Measurements from ENCODE around the gene ARID1B. TPM values are rescaled to one million over a fixed set of nuclear protein-coding genes. Genes with fewer than 3 reads are reported as not detected.
"Not testable (repeated sequence)": the region's sequence is repeated elsewhere in the genome, so short reads cannot be mapped to it uniquely, and the experiment has no call there.

The ARID1B gene
- total RNA-seq, 4 donors from 2014 or later: 157 to 315 (median 206) TPM

DNA sequence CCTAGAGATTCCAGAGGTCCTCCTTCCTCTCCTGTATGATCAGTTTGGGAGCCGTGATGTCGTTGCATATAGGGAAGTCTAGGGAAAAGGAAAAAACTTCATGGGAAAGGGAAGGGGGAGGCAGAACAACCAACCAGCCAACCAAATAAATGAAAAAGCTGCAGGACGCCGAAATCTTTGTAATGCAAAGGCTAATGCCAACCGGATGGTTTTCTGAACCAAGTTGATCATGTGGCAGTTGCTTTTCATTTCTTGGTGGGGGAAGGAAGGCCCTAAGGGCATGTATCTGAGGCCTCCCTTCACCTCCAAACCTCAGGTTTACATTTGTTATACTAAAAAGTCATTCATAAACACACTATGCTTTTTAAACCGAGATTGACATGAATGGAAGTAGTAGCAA lies 167.2 kb downstream of the ARID1B start:
- Histone ChIP-seq H3K27me3 (no peaks in the 10 kb centered on the region), H3K27ac (no peak overlapping the region), H3K36me3 (no peaks in the 10 kb centered on the region), H3K4me3 (replicated peaks in 1 of 3) (no peak overlapping the region), H3K9me3 (no peaks in the 10 kb centered on the region), H3K4me1 (peaks cover 21 to 39% of the 10 kb centered on the region in 2 donors)
- TF ChIP-seq POLR2A (IDR thresholded peaks at IDR 0.05): no peak
- TF ChIP-seq, protein P1, sequence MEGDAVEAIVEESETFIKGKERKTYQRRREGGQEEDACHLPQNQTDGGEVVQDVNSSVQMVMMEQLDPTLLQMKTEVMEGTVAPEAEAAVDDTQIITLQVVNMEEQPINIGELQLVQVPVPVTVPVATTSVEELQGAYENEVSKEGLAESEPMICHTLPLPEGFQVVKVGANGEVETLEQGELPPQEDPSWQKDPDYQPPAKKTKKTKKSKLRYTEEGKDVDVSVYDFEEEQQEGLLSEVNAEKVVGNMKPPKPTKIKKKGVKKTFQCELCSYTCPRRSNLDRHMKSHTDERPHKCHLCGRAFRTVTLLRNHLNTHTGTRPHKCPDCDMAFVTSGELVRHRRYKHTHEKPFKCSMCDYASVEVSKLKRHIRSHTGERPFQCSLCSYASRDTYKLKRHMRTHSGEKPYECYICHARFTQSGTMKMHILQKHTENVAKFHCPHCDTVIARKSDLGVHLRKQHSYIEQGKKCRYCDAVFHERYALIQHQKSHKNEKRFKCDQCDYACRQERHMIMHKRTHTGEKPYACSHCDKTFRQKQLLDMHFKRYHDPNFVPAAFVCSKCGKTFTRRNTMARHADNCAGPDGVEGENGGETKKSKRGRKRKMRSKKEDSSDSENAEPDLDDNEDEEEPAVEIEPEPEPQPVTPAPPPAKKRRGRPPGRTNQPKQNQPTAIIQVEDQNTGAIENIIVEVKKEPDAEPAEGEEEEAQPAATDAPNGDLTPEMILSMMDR (IDR thresholded peaks at IDR 0.05): no peak
- WGBS, 2 donors: 90 to 92% methylated on average over 6 of the region's 6 CpGs
- intact Hi-C loops (cut with DNase I): no loop called here
- no peak for DNase-seq

DNA sequence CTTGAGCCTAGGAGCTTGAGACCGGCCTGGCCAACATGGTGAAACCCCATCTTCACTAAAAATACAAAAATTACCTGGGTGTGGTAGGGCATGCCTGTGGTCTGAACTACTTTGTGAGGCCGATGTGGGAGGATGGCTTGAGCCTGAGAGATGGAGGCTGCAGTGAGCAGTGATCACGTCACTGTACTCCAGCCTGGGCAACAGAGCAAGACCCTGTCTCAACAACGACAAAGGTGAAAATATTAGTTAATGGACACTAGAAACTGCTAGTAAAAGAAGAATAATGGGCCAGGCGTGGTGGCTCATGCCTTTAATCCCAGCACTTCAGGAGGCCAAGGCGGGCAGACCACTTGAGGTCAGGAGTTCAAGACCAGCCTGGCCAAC lies 168.6 kb downstream of the ARID1B start:
- intact Hi-C loops (cut with DNase I); H3K9me3 ChIP-seq; H3K4me3 ChIP-seq (replicated peaks in 1 of 3); H3K27me3 ChIP-seq; DNase-seq; H3K36me3 ChIP-seq; H3K27ac ChIP-seq: not testable (repeated sequence)
- WGBS, 2 donors: 95 to 99% methylated on average over 6 of the region's 6 CpGs
- peaks cover 9 to 34% of the 10 kb centered on the region in 2 donors for H3K4me1 ChIP-seq

DNA sequence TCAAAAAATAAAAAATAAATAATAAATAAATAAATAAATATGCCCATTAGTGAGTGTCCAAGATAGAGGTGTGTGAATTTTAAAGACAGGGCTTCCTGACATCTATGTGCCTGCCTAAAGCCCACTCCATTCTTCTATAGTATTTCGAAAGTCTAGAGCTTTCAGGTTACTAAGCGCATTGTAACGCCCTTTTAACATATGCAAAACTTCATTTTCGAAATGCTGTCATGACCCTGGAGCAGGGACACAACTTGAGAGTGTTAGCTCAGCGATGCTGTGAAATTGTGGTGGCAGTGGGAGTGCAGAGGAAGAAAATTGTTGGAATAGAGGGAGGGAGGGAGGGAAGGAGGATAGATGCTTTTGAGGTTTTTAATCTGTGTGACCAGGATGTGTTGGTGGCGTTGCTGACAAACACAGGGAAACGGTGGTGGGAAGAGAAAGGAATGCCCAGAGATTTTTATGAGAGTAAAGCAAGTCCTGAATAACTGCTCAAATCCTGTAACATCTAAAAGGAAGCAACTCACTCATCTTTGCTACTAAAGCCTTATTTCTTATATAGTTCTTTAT lies 169.3 kb downstream of the ARID1B start:
- TF ChIP-seq, protein P1 (IDR thresholded peaks at IDR 0.05): no peak
- no peak for TF ChIP-seq POLR2A (IDR thresholded peaks at IDR 0.05)
- peaks cover 9 to 32% of the 10 kb centered on the region in 2 donors for H3K4me1 ChIP-seq
- no peak overlapping the region for H3K4me3 ChIP-seq (replicated peaks in 1 of 3)
- H3K36me3 ChIP-seq: no peaks in the 10 kb centered on the region
- H3K9me3 ChIP-seq: no peaks in the 10 kb centered on the region
- no peak overlapping the region for H3K27ac ChIP-seq
- 89 to 91% methylated on average over 7 of the region's 7 CpGs for WGBS, 2 donors
- no peak for DNase-seq
- intact Hi-C loops (cut with DNase I): no loop called here
- no peaks in the 10 kb centered on the region for H3K27me3 ChIP-seq

DNA sequence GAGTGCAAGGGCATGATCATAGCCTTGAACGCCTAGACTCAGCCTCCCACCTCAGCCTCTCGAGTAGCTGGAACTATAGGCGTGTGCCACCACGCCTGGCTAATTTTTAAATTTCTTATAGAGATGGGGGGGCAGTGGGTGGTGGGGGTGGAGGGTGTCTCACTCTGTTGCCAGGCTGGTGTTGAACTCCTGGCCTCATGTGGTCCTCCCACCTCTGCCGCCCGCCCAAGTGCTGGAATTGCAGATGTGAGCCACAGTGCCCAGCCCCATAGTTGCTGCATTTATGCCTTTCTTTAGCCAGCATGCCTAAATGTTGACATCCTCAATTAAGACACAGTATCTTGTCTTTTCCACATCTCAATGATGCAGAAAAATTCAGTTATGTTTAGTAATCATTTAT lies 171.1 kb downstream of the ARID1B start:
- H3K9me3 ChIP-seq: no peaks in the 10 kb centered on the region
- intact Hi-C loops (cut with DNase I): no loop called here
- DNase-seq: no peak
- no peaks in the 10 kb centered on the region for H3K36me3 ChIP-seq
- H3K4me3 ChIP-seq (replicated peaks in 1 of 3): no peak overlapping the region
- no peak for TF ChIP-seq POLR2A (IDR thresholded peaks at IDR 0.05)
- H3K27me3 ChIP-seq: no peaks in the 10 kb centered on the region
- no peak overlapping the region for H3K27ac ChIP-seq
- peaks cover 19 to 38% of the 10 kb centered on the region in 2 donors for H3K4me1 ChIP-seq
- WGBS, 2 donors: 89 to 95% methylated on average over 6 of the region's 6 CpGs

DNA sequence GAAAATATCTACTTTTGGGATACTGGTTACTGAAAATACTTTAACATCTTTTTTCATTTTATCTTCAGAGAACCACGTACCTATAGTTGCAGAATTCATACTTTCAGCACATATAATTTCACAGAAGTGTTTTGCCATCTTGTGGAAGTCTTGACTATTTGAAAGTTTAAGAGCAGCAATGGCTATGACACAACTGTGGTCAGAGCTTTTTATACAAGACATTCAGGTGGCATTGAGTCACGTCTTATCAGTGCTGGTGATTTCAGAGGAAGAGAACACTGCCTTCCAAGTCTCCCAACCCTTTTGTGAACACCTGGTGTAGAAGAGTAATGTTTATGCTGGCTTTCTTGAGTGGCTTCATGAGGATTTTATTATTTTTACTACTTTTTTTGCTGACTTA lies 171.6 kb downstream of the ARID1B start:
- no peaks in the 10 kb centered on the region for H3K36me3 ChIP-seq
- no peaks in the 10 kb centered on the region for H3K27me3 ChIP-seq
- no peaks in the 10 kb centered on the region for H3K9me3 ChIP-seq
- DNase-seq: no peak
- peaks cover 24 to 42% of the 10 kb centered on the region in 2 donors for H3K4me1 ChIP-seq
- WGBS, 2 donors: 67 to 80% methylated on average over 2 of the region's 2 CpGs
- no peak overlapping the region for H3K4me3 ChIP-seq (replicated peaks in 1 of 3)
- H3K27ac ChIP-seq: no peak overlapping the region
- intact Hi-C loops (cut with DNase I): no loop called here
- TF ChIP-seq, protein P1 (IDR thresholded peaks at IDR 0.05): no peak
- TF ChIP-seq POLR2A (IDR thresholded peaks at IDR 0.05): no peak

DNA sequence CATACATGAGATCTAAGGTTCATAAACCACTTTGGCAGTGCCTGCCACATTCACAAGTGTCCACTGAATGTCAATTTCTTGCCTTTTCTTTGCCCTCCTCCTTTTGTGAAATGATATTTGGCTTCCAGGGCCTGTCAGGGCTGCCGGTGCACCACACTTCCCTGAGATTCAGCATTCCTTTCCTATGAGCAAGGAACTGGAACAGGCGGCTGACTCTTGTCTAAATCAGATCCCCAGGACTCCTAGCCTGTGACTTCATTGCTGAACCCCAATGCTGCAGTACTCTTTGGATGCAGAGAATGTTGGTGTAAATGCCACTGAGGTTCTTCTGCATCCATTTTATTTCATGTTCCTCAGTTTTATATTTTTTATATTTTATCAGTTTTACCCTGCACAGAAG lies 172.2 kb downstream of the ARID1B start:
- no peak for TF ChIP-seq POLR2A (IDR thresholded peaks at IDR 0.05)
- TF ChIP-seq, protein P1 (IDR thresholded peaks at IDR 0.05): no peak

More for the DNA sequence above, 172.2 kb downstream of the ARID1B start:
- no peaks in the 10 kb centered on the region for H3K27me3 ChIP-seq
- H3K9me3 ChIP-seq: no peaks in the 10 kb centered on the region
- H3K4me1 ChIP-seq: peaks cover 29 to 48% of the 10 kb centered on the region in 2 donors
- DNase-seq: peak in 1 of 2 donors; percentile 28
- WGBS, 2 donors: 33 to 42% methylated on average over 2 of the region's 2 CpGs
- intact Hi-C loops (cut with DNase I): no loop called here
- H3K36me3 ChIP-seq: no peaks in the 10 kb centered on the region
- no peak overlapping the region for H3K27ac ChIP-seq
- no peak overlapping the region for H3K4me3 ChIP-seq (replicated peaks in 1 of 3)
